Activated T-cell treated with anti-CD3 and anti-CD28 coated beads, Interleukin-2, amount 50 U/mL, for 24 hours (primary cell): Measurements from ENCODE around the gene IFNL1.

Source experiments
- DNase-seq: peaks from one replicate; pipeline ENCODE4 v3.0.0-alpha.2; 2020
- H3K27ac Mint-ChIP-seq: 2 replicates; pipeline ENCODE4 v1.8.0; 2020; ENCODE audit warnings: mild to moderate bottlenecking, mixed read lengths
- H3K27me3 Mint-ChIP-seq: 2 replicates; pipeline ENCODE4 v1.8.0; 2020; ENCODE audit warnings: mixed read lengths
- H3K36me3 Mint-ChIP-seq: 2 replicates; pipeline ENCODE4 v1.8.0; 2020; ENCODE audit warnings: low read depth, mixed read lengths
- H3K4me1 Mint-ChIP-seq: 2 replicates; pipeline ENCODE4 v1.8.0; 2020; ENCODE audit warnings: low read depth, mixed read lengths
- H3K4me3 Mint-ChIP-seq: 2 replicates; pipeline ENCODE4 v1.8.0; 2020; ENCODE audit warnings: mild to moderate bottlenecking, moderate library complexity, mixed read lengths
- H3K9me3 Mint-ChIP-seq: 2 replicates; pipeline ENCODE4 v1.8.0; 2020; ENCODE audit warnings: mixed read lengths

Gene IFNL1

DNA sequence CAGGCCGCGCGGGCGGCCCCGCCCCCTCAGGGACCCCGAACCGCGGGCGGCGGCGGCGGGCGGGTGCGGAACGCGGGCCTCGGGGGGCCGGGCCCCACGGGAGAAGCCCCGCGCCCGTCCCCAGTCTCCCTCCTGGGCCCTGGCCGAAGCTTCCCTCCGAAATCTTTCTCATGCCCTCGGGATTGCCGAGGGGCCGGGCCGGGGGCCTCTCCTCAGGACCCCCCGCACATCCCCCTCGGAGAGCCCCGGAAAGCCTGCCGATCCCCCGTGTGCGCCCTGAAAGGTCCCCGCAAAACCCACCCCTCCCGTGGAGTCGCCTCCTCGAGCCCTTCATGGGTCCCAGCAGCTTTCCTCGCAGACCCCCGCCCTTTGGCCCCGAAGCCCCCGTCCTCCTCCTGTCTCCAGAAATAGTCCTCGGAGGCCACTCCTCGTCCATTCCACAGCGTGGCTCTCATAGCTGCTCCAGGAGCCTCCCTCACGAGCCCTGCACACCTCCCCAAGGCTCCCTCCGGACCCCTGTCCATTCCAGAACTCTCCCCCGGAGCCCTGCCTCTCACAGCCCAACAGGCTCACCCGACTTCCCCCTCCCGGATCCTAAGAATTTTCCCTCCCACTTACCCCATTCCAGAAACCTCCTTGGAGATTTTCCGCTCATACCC lies 46.6 kb downstream of the IFNL1 start:
- no peaks in the 10 kb centered on the region for H3K9me3 Mint-ChIP-seq
- H3K27me3 Mint-ChIP-seq = no peaks in the 10 kb centered on the region
- H3K36me3 Mint-ChIP-seq = peaks cover 41% of the 10 kb centered on the region
- DNase-seq = no peak
- H3K4me3 Mint-ChIP-seq = peak overlapping the region; percentile 84
- peaks cover 69% of the 10 kb centered on the region for H3K4me1 Mint-ChIP-seq
- peak overlapping the region; percentile 86 for H3K27ac Mint-ChIP-seq

- no peak overlapping the region for H3K4me3 Mint-ChIP-seq
- H3K9me3 Mint-ChIP-seq = no peaks in the 10 kb centered on the region
- H3K27me3 Mint-ChIP-seq = no peaks in the 10 kb centered on the region
- peaks cover 70% of the 10 kb centered on the region for H3K4me1 Mint-ChIP-seq
- DNase-seq = no peak
- H3K27ac Mint-ChIP-seq = peak overlapping the region; percentile 18
- H3K36me3 Mint-ChIP-seq = peaks cover 64% of the 10 kb centered on the region
These were observed 49.7 kb downstream of the IFNL1 start for GRCh38 chr19:39345956-39346355.

GRCh38 chr19:39347332-39348164 lies 51.3 kb downstream of the IFNL1 start:
- H3K9me3 Mint-ChIP-seq = no peaks in the 10 kb centered on the region
- peaks cover 81% of the 10 kb centered on the region for H3K4me1 Mint-ChIP-seq
- no peak for DNase-seq
- H3K27me3 Mint-ChIP-seq = no peaks in the 10 kb centered on the region
- H3K36me3 Mint-ChIP-seq = peaks cover 75% of the 10 kb centered on the region
- peak overlapping the region; percentile 71 for H3K27ac Mint-ChIP-seq
- H3K4me3 Mint-ChIP-seq = no peak overlapping the region
